Ishikawa (cell line): ENCODE data around the gene MOB3C.

Source experiments
- CEBPB ChIP-seq: IDR thresholded peaks from 2 replicates; pipeline ENCODE4 v1.6.1; 2012
- CREB1 ChIP-seq: IDR thresholded peaks from 2 replicates; pipeline ENCODE4 v1.6.1; 2012; ENCODE audit warnings: low read depth
- EGR1 ChIP-seq: IDR thresholded peaks from 2 replicates; pipeline ENCODE4 v1.6.1; 2012
- EP300 ChIP-seq: IDR thresholded peaks from 2 replicates; pipeline ENCODE4 v1.6.1; 2012; ENCODE audit warnings: borderline replicate concordance
- FOXM1 ChIP-seq: IDR thresholded peaks from 2 replicates; pipeline ENCODE4 v1.6.1; 2012; ENCODE audit warnings: low read depth, borderline replicate concordance
- NFIC ChIP-seq: IDR thresholded peaks from 2 replicates; pipeline ENCODE4 v1.6.1; 2012
- RAD21 ChIP-seq: IDR thresholded peaks from 2 replicates; pipeline ENCODE4 v1.6.1; 2012; ENCODE audit warnings: low read depth
- REST ChIP-seq: IDR thresholded peaks from 2 replicates; pipeline ENCODE4 v1.6.1; 2012; ENCODE audit warnings: low read depth, mild to moderate bottlenecking
- TAF1 ChIP-seq: IDR thresholded peaks from 2 replicates; pipeline ENCODE4 v1.6.1; 2012; ENCODE audit warnings: low read depth, mild to moderate bottlenecking
- TCF12 ChIP-seq: IDR thresholded peaks from 2 replicates; pipeline ENCODE4 v1.6.1; 2012; ENCODE audit warnings: low read depth
- TEAD4 ChIP-seq: IDR thresholded peaks from 2 replicates; pipeline ENCODE4 v1.6.1; 2012
- YY1 ChIP-seq: IDR thresholded peaks from 2 replicates; pipeline ENCODE4 v1.6.1; 2012; ENCODE audit warnings: low read depth
- ZBTB7A ChIP-seq: IDR thresholded peaks from 2 replicates; pipeline ENCODE4 v1.6.1; 2012; ENCODE audit warnings: low read depth
- TF ChIP-seq, protein P1 (sequence below): IDR thresholded peaks from 2 replicates; pipeline ENCODE4 v1.6.1; 2012
- TF ChIP-seq, protein P2 (sequence below): IDR thresholded peaks from 2 replicates; pipeline ENCODE4 v1.6.1; 2012

The MOB3C gene

DNA sequence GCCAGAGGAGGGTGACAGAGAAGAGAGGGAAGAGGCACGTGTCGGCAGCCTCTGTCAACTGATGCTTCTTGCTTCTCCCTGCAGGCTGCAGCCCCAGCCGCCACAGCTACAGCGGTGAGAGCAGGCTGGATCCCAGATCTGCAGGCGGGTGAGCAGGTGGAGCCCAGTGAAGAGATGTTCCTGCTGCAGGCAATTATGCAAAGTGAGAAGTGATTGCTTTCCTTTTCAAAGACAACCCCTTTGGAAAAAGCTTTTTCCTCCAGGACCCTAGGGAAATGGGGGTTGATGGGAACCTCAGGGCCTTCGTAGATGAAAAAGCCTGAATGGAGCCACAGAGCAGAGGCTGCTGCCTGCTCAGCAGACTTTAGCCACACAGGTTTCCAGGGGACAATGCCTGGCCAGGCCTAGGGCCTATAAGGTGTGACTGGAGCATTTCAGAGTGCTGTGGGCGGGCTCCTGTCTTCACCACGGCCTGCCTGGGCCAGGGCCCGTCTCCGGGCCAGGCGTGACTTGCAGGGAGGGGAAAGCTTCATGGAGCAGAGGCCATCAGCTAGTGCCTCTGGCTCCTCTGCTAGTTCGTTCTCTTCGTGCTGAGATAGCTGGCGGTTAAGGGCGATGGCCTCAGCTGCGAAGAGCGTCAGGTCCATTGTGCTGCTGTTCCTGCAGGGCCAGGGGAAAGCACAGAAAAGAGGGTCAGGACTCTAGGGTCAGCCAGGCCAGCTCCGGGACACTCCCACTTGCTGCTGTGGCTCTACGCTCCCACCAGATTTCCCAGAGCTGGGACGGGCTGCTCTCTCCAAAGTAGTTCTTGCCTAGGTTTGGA lies 58.3 kb downstream of the MOB3C start:
- no peak for TF ChIP-seq NFIC
- TF ChIP-seq, protein P1, sequence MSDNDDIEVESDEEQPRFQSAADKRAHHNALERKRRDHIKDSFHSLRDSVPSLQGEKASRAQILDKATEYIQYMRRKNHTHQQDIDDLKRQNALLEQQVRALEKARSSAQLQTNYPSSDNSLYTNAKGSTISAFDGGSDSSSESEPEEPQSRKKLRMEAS: no peak
- no peak for TF ChIP-seq TAF1
- TF ChIP-seq FOXM1: no peak
- no peak for TF ChIP-seq TEAD4
- TF ChIP-seq CREB1: no peak
- no peak for TF ChIP-seq ZBTB7A
- TF ChIP-seq, protein P2, sequence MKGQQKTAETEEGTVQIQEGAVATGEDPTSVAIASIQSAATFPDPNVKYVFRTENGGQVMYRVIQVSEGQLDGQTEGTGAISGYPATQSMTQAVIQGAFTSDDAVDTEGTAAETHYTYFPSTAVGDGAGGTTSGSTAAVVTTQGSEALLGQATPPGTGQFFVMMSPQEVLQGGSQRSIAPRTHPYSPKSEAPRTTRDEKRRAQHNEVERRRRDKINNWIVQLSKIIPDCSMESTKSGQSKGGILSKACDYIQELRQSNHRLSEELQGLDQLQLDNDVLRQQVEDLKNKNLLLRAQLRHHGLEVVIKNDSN: no peak
- no peak for TF ChIP-seq EGR1
- TF ChIP-seq RAD21: no peak
- no peak for TF ChIP-seq YY1
- no peak for TF ChIP-seq REST
- no peak for TF ChIP-seq TCF12
- no peak for TF ChIP-seq EP300
- no peak for TF ChIP-seq CEBPB
